HepG2 (cell line): ENCODE results near the gene TTC24. TPM values are rescaled to one million over a fixed set of nuclear protein-coding genes. Genes with fewer than 3 reads are reported as not detected.

Source experiments
- BRCA1 ChIP-seq: sonication (generic); formaldehyde crosslinking; IDR thresholded peaks from 2 replicates; pipeline ENCODE4 v1.4.0; 2020; ENCODE audit warnings: missing genetic modification reagents
- CBX1 ChIP-seq: IDR thresholded peaks from one replicate; pipeline ENCODE4 v1.6.1; 2016; ENCODE audit warnings: antibody characterized with exemption, low read depth
- MIER3 ChIP-seq: IDR thresholded peaks from 2 replicates; pipeline ENCODE4 v1.6.1; 2016; ENCODE audit warnings: missing compliant biosample characterization, borderline replicate concordance
- PHF8 ChIP-seq: sonication (generic); formaldehyde crosslinking; IDR thresholded peaks from 2 replicates; pipeline ENCODE4 v1.5.0; 2020; ENCODE audit warnings: missing genetic modification reagents
- PITX1 ChIP-seq: sonication (generic); formaldehyde crosslinking; IDR thresholded peaks from 2 replicates; pipeline ENCODE4 v1.5.1; 2020; ENCODE audit warnings: mild to moderate bottlenecking, missing genetic modification reagents
- SMYD3 ChIP-seq: sonication (generic); formaldehyde crosslinking; IDR thresholded peaks from 2 replicates; pipeline ENCODE4 v1.8.1; 2023; ENCODE audit warnings: mild to moderate bottlenecking, missing genetic modification reagents
- SOX13 ChIP-seq, 3 experiments: fragments of 450-650 bp in 1 of 3; sonication (generic) in 1 of 3; formaldehyde crosslinking in 1 of 3; IDR thresholded peaks in 2 of 3; conservative IDR thresholded peaks in 1 of 3; 2 replicates each; pipeline versions ENCODE4 v1.5.0 to v1.6.1; 2016 to 2020; ENCODE audit warnings: antibody characterized with exemption in 1 of 3, mild to moderate bottlenecking in 1 of 3, missing compliant biosample characterization in 1 of 3, missing genetic modification reagents in 1 of 3, moderate library complexity in 1 of 3
- SOX6 ChIP-seq, 2 experiments: fragments of 450-650 bp in 1 of 2; sonication (generic) in 1 of 2; formaldehyde crosslinking in 1 of 2; IDR thresholded peaks; 2 replicates each; pipeline versions ENCODE4 v1.4.0 to v1.6.1; 2017 to 2020; ENCODE audit warnings: antibody characterized with exemption in 1 of 2, mild to moderate bottlenecking in 1 of 2, missing genetic modification reagents in 1 of 2
- ZBTB21 ChIP-seq: sonication (generic); formaldehyde crosslinking; IDR thresholded peaks from 2 replicates; pipeline ENCODE4 v1.4.0; 2020; ENCODE audit warnings: missing genetic modification reagents
- ZNF317 ChIP-seq: sonication (generic); formaldehyde crosslinking; IDR thresholded peaks from 2 replicates; pipeline ENCODE4 v1.5.0; 2020; ENCODE audit warnings: mild to moderate bottlenecking, missing genetic modification reagents
- ZNF543 ChIP-seq: sonication (generic); formaldehyde crosslinking; IDR thresholded peaks from 2 replicates; pipeline ENCODE4 v1.4.0; 2020; ENCODE audit warnings: mild to moderate bottlenecking, missing genetic modification reagents
- ZNF557 ChIP-seq: sonication (generic); formaldehyde crosslinking; IDR thresholded peaks from 2 replicates; pipeline ENCODE4 v1.4.0; 2020; ENCODE audit warnings: missing genetic modification reagents
- ZNF75D ChIP-seq: sonication (generic); formaldehyde crosslinking; IDR thresholded peaks from 2 replicates; pipeline ENCODE4 v1.8.1; 2023; ENCODE audit warnings: missing genetic modification reagents, mild to moderate bottlenecking, borderline replicate concordance
- ZNF776 ChIP-seq: sonication (generic); formaldehyde crosslinking; IDR thresholded peaks from 2 replicates; pipeline ENCODE4 v1.4.0; 2020; ENCODE audit warnings: mild to moderate bottlenecking, missing genetic modification reagents
- polyA plus RNA-seq, 8 experiments: library from polyadenylated mRNA; depleted of rRNA in 3 of 8; stranded (reverse) in 7 of 8; unstranded in 1 of 8; fragments of >200 nt; fragmentation: Illumina TruSeq in 4 of 8; extraction: Trizol in 4 of 8; gene quantifications; 2 replicates each; pipeline versions ENCODE4 v1.2.1 to v1.2.3, GENCODE V29; 2011 to 2016; ENCODE audit warnings: low read depth in 4 of 8, missing spikeins in 1 of 8, mixed read lengths in 1 of 8; ENCODE audit not compliant: insufficient read depth in 1 of 8
- total RNA-seq, 5 experiments: library from RNA; depleted of rRNA; stranded (reverse); fragments of >200 nt; fragmentation: Illumina TruSeq; extraction: Trizol; gene quantifications; 2 replicates each; pipeline ENCODE4 v1.2.3, GENCODE V29; 2016; ENCODE audit warnings: low read depth in 1 of 5
- TF ChIP-seq, protein P1 (sequence below), 2 experiments: fragments of 450-650 bp in 1 of 2; sonication (generic) in 1 of 2; formaldehyde crosslinking in 1 of 2; IDR thresholded peaks; 2 replicates each; pipeline versions ENCODE4 v1.6.1 to v1.8.0; 2016 to 2022; ENCODE audit warnings: antibody characterized with exemption in 1 of 2, mild to moderate bottlenecking in 1 of 2, missing genetic modification reagents in 1 of 2
- TF ChIP-seq, protein P2 (sequence below): sonication (generic); formaldehyde crosslinking; IDR thresholded peaks from 2 replicates; pipeline ENCODE4 v1.4.0; 2020; ENCODE audit warnings: mild to moderate bottlenecking, missing genetic modification reagents
- TF ChIP-seq, protein P3 (sequence below): IDR thresholded peaks from 2 replicates; pipeline ENCODE4 v1.6.1; 2016; ENCODE audit warnings: missing compliant biosample characterization, missing genetic modification reagents, borderline replicate concordance

Gene TTC24
- total and polyA plus RNA-seq, 2 of the 13 experiments (the other 11 are each of a cell fraction or from before 2014, with no cell fraction given), result 0.13 to 0.18 TPM

DNA sequence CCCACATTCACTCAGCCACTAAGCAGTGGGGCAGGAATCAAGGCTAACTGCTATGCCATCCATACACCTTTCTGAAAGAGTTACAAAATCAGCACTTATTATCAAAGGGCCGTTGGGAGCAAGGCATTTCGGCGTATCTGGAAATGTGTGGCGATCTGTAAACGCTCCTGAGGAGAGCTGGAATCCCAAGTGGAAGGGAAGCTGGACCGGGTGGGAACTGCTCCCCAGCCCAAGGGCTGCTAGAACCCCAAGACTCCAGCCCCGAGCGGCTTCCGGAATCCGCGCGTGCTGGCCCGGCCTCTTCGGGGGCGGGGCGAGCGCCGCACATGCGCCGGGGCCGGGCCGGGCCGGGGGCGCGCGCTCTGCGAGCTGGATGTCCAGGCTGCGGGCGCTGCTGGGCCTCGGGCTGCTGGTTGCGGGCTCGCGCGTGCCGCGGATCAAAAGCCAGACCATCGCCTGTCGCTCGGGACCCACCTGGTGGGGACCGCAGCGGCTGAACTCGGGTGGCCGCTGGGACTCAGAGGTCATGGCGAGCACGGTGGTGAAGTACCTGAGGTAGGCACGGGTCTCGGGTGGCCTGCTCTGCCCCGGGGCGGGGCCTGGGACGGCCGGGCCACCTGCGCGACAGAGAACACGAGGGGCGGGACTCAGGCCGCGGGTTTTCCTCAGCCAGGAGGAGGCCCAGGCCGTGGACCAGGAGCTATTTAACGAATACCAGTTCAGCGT lies 12.1 kb downstream of the TTC24 start, which contains the start of gene NAXE (continued):
- TF ChIP-seq, protein P1, sequence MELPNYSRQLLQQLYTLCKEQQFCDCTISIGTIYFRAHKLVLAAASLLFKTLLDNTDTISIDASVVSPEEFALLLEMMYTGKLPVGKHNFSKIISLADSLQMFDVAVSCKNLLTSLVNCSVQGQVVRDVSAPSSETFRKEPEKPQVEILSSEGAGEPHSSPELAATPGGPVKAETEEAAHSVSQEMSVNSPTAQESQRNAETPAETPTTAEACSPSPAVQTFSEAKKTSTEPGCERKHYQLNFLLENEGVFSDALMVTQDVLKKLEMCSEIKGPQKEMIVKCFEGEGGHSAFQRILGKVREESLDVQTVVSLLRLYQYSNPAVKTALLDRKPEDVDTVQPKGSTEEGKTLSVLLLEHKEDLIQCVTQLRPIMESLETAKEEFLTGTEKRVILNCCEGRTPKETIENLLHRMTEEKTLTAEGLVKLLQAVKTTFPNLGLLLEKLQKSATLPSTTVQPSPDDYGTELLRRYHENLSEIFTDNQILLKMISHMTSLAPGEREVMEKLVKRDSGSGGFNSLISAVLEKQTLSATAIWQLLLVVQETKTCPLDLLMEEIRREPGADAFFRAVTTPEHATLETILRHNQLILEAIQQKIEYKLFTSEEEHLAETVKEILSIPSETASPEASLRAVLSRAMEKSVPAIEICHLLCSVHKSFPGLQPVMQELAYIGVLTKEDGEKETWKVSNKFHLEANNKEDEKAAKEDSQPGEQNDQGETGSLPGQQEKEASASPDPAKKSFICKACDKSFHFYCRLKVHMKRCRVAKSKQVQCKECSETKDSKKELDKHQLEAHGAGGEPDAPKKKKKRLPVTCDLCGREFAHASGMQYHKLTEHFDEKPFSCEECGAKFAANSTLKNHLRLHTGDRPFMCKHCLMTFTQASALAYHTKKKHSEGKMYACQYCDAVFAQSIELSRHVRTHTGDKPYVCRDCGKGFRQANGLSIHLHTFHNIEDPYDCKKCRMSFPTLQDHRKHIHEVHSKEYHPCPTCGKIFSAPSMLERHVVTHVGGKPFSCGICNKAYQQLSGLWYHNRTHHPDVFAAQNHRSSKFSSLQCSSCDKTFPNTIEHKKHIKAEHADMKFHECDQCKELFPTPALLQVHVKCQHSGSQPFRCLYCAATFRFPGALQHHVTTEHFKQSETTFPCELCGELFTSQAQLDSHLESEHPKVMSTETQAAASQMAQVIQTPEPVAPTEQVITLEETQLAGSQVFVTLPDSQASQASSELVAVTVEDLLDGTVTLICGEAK (IDR thresholded peaks at IDR 0.05), result no peak
- TF ChIP-seq, protein P1 (CRISPR knock-in tag; IDR thresholded peaks at IDR 0.05), result 0 out of 2 replicates have a peak, but pooled peaks have one; percentile 19
- no peak for TF ChIP-seq SOX6 (IDR thresholded peaks at IDR 0.05)
- TF ChIP-seq SOX6 (CRISPR knock-in tag; IDR thresholded peaks at IDR 0.05), result 0 out of 2 replicates have a peak, but pooled peaks have one; percentile 31
- peak; percentile 19; the same call in 1 of the 2 replicates for TF ChIP-seq SMYD3
- no peak; the same call in 1 of the 2 replicates for TF ChIP-seq ZBTB21
- no peak for TF ChIP-seq BRCA1 (CRISPR knock-in tag)
- TF ChIP-seq, protein P2, sequence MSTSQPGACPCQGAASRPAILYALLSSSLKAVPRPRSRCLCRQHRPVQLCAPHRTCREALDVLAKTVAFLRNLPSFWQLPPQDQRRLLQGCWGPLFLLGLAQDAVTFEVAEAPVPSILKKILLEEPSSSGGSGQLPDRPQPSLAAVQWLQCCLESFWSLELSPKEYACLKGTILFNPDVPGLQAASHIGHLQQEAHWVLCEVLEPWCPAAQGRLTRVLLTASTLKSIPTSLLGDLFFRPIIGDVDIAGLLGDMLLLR (CRISPR knock-in tag), result peak; percentile 57; the same call in 1 of the 2 replicates
- TF ChIP-seq PITX1, result peak; percentile 55; the same call in 1 of the 2 replicates
- TF ChIP-seq MIER3 (CRISPR knock-in tag), result peak; percentile 58; the same call in 1 of the 2 replicates
- TF ChIP-seq PHF8 (CRISPR knock-in tag), result peak; percentile 96
- TF ChIP-seq, protein P3, sequence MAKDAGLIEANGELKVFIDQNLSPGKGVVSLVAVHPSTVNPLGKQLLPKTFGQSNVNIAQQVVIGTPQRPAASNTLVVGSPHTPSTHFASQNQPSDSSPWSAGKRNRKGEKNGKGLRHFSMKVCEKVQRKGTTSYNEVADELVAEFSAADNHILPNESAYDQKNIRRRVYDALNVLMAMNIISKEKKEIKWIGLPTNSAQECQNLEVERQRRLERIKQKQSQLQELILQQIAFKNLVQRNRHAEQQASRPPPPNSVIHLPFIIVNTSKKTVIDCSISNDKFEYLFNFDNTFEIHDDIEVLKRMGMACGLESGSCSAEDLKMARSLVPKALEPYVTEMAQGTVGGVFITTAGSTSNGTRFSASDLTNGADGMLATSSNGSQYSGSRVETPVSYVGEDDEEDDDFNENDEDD, result 0 out of 2 replicates have a peak, but pooled peaks have one; percentile 6
- no peak for TF ChIP-seq ZNF543 (CRISPR knock-in tag)
- TF ChIP-seq ZNF317 (CRISPR knock-in tag), result 0 out of 2 replicates have a peak, but pooled peaks have one; percentile 29
- TF ChIP-seq ZNF75D, result no peak
- peak; percentile 89; the same call in 1 of the 2 replicates for TF ChIP-seq ZNF776
- peak; percentile 23; the same call in 1 of the 2 replicates for TF ChIP-seq SOX13 (IDR thresholded peaks at IDR 0.05)
- TF ChIP-seq SOX13 (CRISPR knock-in tag; conservative IDR thresholded peaks at IDR 0.05 in 1 of 2, IDR thresholded peaks at IDR 0.05 in 1 of 2), result peak in 1 of 2 experiments; percentile 16; a peak in 1 of 4 replicates
- no peak for TF ChIP-seq CBX1
- TF ChIP-seq ZNF557 (CRISPR knock-in tag), result 0 out of 2 replicates have a peak, but pooled peaks have one; percentile 1
